Body of pancreas (tissue), 4 donors: ENCODE measurements around the gene SLC1A4.

Experiments used
- POLR2A ChIP-seq, 3 donors: fragments of 450-650 bp; IDR thresholded peaks; one replicate each; pipeline ENCODE4 v1.6.1; 2016; ENCODE audit warnings: antibody characterized with exemption in 3 of 3, mild to moderate bottlenecking in 2 of 3
- TF ChIP-seq, protein P1 (sequence below), 7 experiments: fragments of 450-650 bp in 4 of 7; fragments of 200-600 bp in 3 of 7; sonication (generic) in 3 of 7; IDR thresholded peaks; one replicate each; pipeline ENCODE4 v1.5.1; 2016 to 2019; ENCODE audit warnings: antibody characterized with exemption in 7 of 7

DNA sequence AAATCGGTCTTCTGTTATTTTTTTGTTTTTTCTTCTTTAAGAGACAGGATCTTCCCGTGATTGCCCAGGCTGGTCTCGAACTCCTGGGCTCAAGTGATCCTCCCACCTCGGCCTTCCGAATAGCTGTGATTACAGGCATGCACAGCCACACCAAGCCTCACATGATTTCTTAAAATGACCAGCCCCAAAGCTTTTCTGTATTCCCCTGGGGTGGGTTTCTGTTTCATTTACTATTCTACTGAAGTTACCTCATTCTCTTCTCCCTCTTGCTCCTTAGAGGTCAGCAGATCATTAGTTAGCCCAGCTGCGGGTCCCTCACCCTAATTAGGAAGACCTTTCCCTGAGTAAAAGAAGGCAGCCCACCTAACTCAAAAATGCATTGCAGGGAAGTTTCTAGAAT lies 27.6 kb downstream of the SLC1A4 start:
- TF ChIP-seq, protein P1, sequence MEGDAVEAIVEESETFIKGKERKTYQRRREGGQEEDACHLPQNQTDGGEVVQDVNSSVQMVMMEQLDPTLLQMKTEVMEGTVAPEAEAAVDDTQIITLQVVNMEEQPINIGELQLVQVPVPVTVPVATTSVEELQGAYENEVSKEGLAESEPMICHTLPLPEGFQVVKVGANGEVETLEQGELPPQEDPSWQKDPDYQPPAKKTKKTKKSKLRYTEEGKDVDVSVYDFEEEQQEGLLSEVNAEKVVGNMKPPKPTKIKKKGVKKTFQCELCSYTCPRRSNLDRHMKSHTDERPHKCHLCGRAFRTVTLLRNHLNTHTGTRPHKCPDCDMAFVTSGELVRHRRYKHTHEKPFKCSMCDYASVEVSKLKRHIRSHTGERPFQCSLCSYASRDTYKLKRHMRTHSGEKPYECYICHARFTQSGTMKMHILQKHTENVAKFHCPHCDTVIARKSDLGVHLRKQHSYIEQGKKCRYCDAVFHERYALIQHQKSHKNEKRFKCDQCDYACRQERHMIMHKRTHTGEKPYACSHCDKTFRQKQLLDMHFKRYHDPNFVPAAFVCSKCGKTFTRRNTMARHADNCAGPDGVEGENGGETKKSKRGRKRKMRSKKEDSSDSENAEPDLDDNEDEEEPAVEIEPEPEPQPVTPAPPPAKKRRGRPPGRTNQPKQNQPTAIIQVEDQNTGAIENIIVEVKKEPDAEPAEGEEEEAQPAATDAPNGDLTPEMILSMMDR (IDR thresholded peaks at IDR 0.05) = no peak
- TF ChIP-seq POLR2A (IDR thresholded peaks at IDR 0.05) = no peak
